GM18861 (cell line): ENCODE measurements around the gene STXBP4.
"Not testable (repeated sequence)": the region's sequence is repeated elsewhere in the genome, so short reads cannot be mapped to it uniquely, and the experiment has no call there.

Experiments used
- ATAC-seq: cut with Tn5 transposase; IDR thresholded peaks from one replicate; pipeline ENCODE4 v1.9.1; 2021; ENCODE audit not compliant: unreplicated experiment

STXBP4 gene

DNA sequence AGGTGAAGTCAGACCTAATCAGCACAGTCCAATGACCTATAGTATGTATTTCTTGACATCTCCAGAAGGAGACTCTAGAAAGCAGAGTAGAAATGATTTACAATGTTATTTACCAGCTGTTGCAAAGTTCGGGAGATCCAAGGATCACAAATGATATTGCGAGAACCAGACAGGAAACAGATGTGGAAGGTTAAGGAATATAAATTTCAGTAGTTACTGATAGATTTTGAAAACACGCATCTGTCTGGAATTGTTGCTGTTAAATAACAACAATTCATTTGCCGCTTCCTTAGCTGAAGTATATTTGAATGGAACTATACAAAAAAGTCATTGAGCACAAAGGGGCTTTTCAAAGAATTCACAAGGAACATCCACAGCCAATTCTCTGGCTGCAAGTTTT lies 72.0 kb downstream of the STXBP4 start:
- ATAC-seq: no peak

GRCh38 chr17:55053855-55054254 lies 85.3 kb downstream of the STXBP4 start:
- no peak for ATAC-seq

DNA sequence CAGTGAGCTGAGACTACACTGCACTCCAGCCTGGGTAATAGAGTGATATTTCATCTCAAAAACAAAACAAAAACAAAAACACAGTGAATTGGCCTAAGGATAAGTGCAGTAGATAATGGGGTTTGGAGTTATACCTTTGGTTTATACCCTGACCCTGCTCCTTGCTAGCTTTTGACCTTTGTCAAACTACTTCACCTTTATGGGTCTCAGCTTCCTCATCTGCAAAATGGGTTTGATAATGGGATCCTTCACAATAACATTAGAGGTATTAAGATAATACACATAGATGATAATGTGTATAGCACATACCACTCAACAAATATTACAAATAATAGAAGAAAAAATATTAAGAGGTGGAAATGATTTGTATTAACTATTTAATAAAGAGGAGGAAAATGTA lies 85.9 kb downstream of the STXBP4 start:
- no peak for ATAC-seq

DNA sequence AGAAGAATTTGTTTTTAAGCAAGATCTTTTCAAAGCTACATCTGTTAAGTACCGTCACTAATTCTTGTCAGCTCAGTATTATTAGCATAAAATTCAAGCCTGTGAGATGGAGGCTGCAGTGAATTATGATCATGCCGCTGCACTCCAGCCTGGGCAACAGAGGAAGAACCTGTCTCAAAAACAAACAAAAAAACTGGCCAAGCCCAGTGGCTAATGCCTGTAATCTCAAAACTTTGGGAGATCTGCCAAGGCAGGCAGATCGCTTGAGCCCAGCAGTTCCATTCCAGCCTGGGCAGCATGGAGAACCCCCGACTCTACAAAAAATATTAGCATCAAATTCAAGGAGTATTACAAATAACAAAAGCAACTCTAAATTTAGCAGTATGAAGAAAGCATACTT lies 88.0 kb downstream of the STXBP4 start:
- no peak for ATAC-seq

- ATAC-seq: no peak
These were observed 88.6 kb downstream of the STXBP4 start for GRCh38 chr17:55057184-55057583.

GRCh38 chr17:55059724-55060123 lies 91.2 kb downstream of the STXBP4 start:
- no peak for ATAC-seq

DNA sequence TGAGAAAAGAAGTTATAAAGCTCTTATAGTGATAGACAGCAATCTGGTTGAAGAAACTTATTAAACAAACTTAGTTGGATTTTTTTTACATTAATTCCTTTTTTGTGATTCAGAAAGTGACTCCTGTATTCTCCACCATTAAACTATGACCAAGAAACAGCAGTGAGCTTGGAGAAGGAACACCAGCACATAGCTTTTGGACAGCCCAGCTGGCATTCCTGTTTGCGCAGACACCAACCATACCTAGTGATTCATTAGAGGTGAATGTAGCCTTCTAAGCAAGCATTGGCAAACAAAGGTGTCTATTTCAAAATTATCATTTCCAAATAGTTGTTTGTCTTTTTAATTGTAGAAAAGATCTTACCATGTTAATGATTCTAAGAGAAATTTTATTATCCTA lies 94.4 kb downstream of the STXBP4 start:
- no peak for ATAC-seq

- ATAC-seq: no peak
These were observed 95.6 kb downstream of the STXBP4 start for GRCh38 chr17:55063885-55064874.

- ATAC-seq: no peak
These were observed 99.3 kb downstream of the STXBP4 start for GRCh38 chr17:55067697-55068439.

DNA sequence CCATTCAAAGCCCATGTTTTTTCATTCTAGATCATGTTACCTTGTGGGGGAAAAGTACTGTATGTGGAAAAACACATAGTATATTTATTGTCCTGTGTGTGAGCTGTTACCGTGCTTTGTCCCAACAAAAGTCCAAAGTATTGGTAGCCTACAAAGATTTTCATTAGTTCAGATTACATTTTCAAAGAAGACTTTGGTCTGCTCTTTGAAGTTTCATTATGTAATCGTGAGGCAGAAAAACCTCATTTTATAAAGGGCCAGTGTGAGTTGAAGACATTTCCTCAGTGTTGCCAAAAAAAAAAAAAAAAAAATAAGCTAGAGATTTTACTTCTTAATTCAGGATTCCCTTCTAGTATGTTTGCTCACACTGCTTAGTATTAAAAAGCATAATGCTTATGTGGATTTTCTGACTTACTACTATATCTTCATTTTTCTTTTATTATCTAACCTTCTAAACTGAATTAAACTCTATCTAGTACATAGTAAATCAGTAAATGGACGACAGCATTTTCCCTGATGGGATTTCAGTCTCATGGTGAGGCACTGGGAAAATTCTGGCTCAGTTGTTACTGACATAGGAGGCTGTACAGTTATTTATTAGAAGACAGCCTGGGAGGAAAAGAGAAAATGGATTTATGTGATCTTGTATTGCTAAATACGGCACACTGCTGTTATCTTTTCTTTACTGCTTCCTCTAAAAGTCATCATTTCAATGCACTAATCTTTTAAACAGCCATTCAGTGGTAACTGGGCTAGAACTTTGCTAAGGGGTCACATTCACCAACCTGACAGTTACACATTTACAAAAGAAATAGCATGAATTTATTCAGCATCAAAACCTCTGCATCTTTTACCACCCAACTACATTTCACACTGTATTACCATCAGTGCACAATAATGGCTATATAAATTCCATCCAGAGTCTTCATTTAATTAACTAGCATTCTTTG lies 100.6 kb downstream of the STXBP4 start:
- ATAC-seq: no peak

DNA sequence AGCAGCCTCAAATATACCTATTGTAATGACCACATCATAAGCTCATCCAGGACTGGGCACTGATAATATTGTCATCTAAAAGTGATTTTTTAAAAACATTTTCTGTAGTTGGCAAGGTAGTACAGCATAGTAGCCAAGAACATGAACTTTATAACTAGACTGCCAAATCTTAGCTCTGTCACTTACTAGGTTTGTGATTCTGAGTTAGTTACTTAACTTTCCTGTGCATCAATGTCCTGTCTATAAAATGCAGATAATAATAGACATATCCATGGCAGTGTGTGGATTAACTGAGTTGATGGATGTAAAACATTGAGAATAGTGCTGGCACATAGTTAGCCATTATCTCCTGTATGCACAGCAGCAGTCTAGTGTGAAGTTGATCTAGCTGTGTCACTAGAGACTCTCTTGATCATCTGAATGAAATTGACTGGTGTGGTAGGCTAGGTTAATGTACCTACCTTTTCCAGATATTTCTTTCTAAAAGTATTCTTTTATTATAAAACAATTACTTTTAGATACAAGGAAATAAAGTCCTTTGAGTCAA lies 101.5 kb downstream of the STXBP4 start:
- no peak for ATAC-seq

- ATAC-seq: no peak
These were observed 104.3 kb downstream of the STXBP4 start for GRCh38 chr17:55072898-55073297.

- not testable (repeated sequence) for ATAC-seq
These were observed 104.9 kb downstream of the STXBP4 start for GRCh38 chr17:55073467-55073866.

GRCh38 chr17:55081559-55081958 lies 113.0 kb downstream of the STXBP4 start:
- ATAC-seq: no peak

- ATAC-seq: no peak
These were observed 118.1 kb downstream of the STXBP4 start for GRCh38 chr17:55086635-55087058.

GRCh38 chr17:55089256-55089655 lies 120.7 kb downstream of the STXBP4 start:
- no peak for ATAC-seq

DNA sequence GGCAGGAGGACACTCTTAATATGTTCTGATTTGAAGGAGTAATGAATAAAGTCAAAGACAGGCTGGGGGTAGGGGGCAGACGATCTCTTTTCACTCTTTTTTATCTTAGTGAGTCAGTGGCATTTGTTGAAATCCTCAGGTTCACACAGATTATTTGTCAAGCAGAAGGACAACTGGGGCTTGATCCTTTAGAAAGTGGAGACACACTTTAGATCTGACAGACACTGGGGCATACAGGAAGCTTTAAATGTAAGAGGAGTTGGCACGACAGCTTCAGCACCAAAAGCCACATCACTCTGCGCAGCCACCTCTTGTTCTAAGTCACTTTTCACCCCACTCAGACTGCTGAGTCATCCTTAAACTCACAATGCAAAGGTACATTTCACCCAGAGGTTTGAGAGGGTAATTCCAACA lies 121.5 kb downstream of the STXBP4 start:
- ATAC-seq: peak; percentile 98

- no peak for ATAC-seq
These were observed 124.8 kb downstream of the STXBP4 start for GRCh38 chr17:55093353-55093752.

GRCh38 chr17:55098765-55099164 lies 130.2 kb downstream of the STXBP4 start:
- no peak for ATAC-seq

- no peak for ATAC-seq
These were observed 142.0 kb downstream of the STXBP4 start for GRCh38 chr17:55110521-55110920.

GRCh38 chr17:55114283-55114682 lies 145.7 kb downstream of the STXBP4 start:
- no peak for ATAC-seq
